ENCODE results near the gene ANKLE1. TPM values are rescaled to one million over a fixed set of nuclear protein-coding genes. Genes with fewer than 3 reads are reported as not detected.

Gene ANKLE1, protein sequence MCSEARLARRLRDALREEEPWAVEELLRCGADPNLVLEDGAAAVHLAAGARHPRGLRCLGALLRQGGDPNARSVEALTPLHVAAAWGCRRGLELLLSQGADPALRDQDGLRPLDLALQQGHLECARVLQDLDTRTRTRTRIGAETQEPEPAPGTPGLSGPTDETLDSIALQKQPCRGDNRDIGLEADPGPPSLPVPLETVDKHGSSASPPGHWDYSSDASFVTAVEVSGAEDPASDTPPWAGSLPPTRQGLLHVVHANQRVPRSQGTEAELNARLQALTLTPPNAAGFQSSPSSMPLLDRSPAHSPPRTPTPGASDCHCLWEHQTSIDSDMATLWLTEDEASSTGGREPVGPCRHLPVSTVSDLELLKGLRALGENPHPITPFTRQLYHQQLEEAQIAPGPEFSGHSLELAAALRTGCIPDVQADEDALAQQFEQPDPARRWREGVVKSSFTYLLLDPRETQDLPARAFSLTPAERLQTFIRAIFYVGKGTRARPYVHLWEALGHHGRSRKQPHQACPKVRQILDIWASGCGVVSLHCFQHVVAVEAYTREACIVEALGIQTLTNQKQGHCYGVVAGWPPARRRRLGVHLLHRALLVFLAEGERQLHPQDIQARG
- 0.26 TPM in 1 of 2 replicates, not detected in the other for total RNA-seq

DNA sequence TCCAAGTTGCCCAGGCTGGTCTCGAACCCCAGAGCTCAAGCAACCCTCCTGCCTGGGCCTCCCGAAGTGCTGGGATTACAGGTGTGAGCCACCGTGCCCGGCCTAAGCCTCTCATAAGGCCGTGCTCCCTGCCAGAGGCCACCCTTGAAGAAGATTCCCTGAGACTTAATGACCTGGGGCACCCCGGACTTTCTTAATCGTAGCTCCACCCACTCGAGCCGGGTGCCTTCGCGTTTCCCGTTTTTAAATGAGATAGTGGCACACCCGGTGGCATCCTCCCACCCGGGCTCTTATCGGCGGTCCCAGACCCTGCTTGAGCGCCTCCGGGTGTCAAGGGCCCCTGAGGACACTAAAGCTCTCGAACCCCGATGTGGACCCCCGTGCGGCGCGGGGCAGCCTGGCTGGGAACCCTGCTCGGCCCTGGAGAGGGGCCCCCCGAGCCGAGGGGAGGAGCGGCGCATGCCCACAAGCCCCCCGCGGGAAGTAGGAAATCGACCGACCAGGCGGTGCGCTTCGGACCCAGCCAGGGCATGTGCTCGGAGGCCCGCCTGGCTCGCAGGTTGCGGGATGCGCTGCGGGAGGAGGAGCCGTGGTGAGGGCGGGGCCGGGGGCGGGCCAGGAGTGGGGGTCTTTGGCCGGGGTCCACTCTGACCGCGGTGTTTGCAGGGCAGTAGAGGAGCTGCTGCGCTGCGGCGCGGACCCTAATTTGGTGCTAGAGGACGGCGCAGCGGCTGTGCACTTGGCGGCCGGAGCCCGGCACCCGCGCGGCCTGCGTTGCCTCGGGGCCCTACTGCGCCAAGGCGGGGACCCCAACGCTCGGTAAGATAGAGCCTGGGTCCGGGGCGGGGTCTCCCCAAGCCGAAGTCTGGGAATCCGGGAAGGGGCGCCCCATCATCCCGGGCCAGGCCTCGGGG is at the start of gene ANKLE1:
Gene ANKLE1 (plus strand): TSS at position 511 of the 914 bp plus-strand sequence. CDS start 20 bp downstream, at position 531.

DNA sequence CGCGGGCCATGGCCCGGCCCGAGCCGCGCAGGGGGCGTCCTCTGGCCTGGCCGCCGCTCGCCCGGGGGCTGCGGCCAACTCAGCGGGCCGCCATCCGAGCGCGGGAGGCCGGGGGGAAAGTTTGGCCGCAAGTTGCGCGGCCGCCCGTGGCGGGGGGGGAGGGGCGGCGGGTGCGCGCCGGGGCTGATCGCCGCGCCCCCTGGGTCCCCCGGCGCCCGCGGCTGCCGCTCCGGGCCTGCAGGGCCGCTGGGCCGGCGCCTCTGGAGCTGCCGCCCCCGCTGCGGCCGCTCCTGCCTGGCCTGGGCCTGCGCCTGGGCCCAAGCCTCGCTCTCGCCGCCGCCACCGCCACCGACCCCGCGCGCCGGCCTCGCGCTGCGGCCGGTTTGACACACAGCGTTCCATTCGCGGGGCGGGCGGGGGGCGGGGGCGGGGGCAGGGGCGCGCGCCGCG is 36.1 kb upstream of the ANKLE1 start, which contains the start of gene NR2F6:
Gene NR2F6 (minus strand): TSS at position 385 of the 450 bp plus-strand sequence. CDS start 699 bp downstream, outside the sequence.

DNA sequence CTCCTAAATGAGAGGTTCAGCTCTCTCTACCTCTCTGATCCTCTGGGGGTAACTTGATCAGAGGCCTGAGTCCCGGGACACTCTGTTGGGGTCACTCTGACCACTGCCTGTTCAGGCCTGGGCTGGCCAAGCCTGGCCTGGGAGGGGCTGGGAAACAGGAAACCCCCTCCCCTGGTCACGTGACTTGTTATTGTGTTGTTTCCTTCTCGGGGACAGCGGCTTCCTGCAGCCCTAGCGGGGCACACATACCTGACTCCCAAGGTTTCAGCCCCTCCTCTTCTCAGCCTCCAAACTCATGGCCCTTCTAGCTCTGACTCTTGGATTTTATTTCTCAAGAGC is 17.1 kb upstream of the ANKLE1 start, which contains the start of gene USHBP1:
Gene USHBP1 (minus strand): TSS at position 105 of the 339 bp plus-strand sequence. CDS start 446 bp downstream, outside the sequence.

DNA sequence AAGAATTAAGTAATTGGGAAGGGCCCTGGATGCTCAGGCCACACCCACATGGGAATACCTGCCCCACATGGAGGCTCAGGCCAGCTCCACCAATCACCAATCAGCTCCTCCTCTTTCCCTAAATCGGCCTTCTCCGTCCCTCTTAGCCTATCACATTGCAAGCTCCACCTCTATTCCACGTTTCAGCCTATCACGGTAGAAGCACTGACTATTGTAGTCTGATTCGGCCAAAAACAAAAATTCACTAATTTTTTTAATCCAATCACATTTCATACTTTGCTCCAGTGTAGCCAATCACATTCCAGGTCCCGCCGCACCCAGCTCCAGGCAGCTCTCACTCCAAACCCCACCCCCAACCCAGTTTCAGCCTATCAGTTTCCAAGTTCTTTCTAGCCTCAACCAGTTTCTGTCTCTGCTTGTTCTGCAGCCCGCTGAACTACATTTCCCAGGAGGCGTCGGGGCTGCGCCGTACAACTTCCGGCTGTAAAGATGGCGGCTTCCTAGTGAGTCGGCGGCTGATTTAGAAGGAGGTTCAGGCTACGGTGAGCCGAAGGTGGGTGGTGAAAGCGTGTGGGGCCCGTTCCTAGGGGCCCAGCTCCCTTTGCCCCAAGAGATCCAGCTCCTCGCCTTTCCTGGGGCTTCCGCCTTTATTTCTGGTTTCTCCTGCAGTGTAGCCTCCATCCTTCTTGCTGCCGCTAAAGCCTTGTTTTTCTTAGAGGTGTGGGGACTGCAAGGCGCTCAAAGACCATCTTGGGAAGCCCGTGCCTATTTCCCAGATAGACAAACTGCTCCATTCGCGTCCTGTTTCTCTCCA is 14.5 kb upstream of the ANKLE1 start, which contains the start of gene BABAM1:
Gene BABAM1 (plus strand): TSS at position 469 of the 814 bp plus-strand sequence. CDS start 1,364 bp downstream, outside the sequence.

DNA sequence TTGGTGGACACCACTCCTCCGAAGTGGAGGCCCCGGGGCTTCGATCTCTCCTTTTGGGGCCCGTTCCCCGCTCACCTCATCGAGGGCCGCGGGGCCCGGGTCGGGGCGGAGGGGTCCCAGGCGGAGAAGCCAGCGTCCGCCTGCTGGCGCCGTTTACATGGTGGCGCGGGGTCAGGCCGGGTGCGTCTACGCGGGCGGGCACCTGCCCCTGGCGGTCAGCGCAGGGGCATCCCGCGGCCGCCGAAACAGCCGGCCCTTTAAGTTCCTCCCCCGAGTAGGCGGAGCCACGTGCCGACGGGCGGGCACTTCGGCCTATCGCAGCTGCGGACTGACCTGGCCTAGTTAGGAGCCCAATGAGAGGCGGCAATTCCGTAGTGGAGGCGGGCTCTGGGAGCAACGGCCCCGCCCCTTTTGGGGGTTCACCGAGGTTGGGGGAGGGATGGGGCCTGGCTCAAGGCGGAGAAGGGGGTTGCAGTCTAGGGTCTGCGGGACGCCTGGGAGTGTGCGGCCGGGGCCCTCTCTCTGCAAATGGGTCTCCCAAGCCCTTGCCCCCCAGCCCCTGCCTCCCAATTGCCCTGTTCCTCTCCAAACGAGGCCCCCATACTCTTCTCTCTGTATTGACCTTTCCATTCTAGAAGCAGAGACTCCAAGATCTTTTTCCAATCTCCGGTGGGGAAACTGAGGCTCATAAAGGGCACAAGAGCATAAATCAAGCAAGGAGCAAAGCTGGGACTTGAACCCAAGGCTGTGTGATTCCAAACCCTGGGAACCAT is 21.7 kb downstream of the ANKLE1 start, which contains the start of gene ABHD8:
Gene ABHD8 (minus strand): TSS at position 259 of the 773 bp plus-strand sequence. CDS start 1,809 bp downstream, outside the sequence.

DNA sequence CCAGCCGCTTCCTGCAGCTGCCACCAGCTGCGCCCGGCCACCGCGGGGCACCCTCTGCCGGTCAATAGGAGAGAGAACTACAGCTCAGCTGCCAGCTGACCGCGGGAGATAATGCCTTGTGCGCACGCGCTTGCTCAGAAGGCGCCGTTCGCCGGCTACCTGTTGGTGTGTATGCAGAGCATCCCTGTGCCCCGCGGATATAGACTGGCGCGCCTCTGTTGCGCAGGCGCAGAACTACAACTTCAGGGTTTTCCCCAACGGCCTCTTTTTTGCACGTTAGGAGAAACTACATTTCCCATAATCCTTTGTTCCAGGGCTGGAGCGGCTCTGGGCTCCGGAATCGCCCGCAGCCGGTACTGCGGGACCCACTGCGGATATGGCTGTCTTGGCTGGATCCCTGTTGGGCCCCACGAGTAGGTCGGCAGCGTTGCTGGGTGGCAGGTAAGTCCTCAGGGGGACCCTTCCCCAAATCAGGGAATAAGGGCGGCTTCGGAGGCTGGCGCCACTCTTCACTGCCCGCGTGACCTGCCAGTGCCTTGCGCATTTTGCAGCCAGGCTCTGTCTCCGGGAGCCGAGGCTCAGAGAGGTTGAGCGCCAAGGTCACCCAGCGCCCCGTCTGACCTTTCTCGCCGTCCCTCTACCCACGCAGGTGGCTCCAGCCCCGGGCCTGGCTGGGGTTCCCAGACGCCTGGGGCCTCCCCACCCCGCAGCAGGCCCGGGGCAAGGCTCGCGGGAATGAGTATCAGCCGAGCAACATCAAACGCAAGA is 24.0 kb downstream of the ANKLE1 start, which contains the start of gene MRPL34:
Gene MRPL34 (plus strand): TSS at position 356 of the 768 bp plus-strand sequence. CDS start 21 bp downstream, at position 377.

DNA sequence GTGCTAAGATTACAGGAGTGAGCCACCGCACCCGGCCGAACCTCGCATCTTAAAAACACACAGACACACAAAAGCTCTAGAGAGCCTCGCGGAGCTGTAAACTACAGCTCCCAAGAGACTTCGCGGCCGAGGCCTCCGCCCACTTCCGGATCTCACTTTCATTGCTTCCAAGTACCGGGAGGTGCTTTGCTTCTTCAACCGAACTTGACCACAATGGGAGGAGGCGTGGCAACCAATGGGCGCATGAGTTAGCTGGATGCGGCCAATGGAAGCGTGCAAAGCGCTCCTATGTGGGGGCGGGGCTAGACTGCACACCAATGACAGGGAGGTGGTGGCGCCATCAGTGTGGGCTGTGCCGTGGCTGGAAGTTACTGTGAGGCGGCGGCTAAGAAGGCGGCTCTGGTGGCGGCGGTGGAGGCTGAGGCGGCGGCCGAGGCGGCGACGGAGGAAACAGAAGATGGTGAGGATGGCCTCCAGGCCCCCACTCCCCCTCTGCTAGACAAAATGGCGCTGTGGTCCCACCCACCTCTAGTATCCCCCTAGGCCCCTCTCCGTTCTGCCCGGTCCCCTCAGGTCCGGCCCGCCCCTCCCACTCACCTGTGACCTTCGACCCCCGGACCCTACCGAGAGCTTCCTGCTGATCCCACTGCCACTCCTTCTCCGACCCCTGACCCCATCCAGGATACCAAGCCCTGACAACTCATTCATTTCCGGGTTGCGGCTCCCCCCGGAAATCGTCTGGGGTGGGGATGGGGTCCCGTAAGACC is 27.7 kb downstream of the ANKLE1 start, which contains the start of gene DDA1:
Gene DDA1 (plus strand): TSS at position 366 of the 767 bp plus-strand sequence. CDS start 92 bp downstream, at position 458.

DNA sequence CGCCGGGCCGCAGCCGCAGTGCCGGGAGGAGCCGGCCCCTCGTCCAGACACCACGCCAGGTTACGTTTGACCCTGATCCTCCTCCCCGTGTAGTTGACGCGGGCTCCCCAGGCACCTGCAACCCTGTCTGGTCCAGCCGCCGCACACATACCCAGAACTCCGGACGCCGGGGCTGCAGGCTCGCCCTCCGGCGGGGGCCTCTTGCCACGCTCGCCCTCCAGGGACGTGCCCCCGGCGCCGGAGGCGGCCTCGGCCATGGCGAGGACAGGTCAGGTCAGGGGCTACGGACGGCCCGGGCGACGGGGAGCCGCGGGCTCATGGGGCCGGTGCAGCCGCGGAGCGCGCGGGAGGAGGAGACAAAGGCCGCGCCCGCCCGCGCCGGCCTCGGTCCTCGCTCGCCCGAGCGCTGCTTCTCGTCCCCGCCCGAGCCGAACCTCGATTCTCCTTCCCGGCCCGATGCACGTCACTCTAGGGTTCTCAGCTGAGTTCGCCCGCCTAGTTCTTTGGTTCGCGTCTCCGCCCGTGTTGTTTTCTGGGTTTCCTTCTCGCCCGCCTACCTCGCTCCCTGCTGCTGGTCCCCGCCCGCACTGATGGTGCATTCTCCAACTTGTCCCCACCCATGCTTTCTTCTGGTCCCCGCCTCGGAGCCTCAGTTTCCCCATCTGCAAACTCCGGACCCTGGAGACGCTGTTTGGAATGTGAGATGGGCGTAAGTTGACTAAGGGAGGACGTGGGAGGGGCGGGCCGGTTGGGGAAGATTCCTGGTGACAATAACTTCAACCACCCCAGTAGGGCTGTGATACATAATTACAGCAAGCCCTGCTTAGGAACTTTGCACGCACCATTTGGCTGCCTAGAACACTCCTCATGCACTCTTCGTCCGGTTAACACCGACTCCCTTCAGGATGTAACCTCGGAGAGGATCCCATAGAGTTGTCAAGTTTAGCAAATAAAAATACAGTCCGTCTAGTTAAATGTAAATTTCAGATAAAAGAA is 53.0 kb downstream of the ANKLE1 start, which contains the start of gene ANO8:
Gene ANO8 (minus strand): TSS at position 442 of the 996 bp plus-strand sequence. CDS start 185 bp downstream, at position 257.

Other genes with a start within 250 kb of the ANKLE1 start
- 2.4 and 3.1 TPM in 2 replicates for gene HAUS8, start 206.4 kb upstream of the ANKLE1 start, total RNA-seq
- gene MYO9B, start 206.1 kb upstream of the ANKLE1 start, total RNA-seq, result 59.7 and 72.8 TPM in 2 replicates
- 20.3 and 22.7 TPM in 2 replicates for gene USE1, start 66.5 kb upstream of the ANKLE1 start, total RNA-seq
- gene OCEL1, start 55.7 kb upstream of the ANKLE1 start, total RNA-seq, result 3.7 and 4.1 TPM in 2 replicates
- gene NR2F6, start 36.0 kb upstream of the ANKLE1 start, total RNA-seq, result 20.8 and 27.7 TPM in 2 replicates
- not detected in 2 replicates for gene USHBP1, start 17.2 kb upstream of the ANKLE1 start, total RNA-seq
- gene BABAM1, start 14.5 kb upstream of the ANKLE1 start, total RNA-seq, result 59.5 and 63.5 TPM in 2 replicates
- gene ABHD8, start 21.5 kb downstream of the ANKLE1 start, total RNA-seq, result 9.0 and 10.5 TPM in 2 replicates
- 19.7 and 23.7 TPM in 2 replicates for gene MRPL34, start 24.0 kb downstream of the ANKLE1 start, total RNA-seq
- 11.8 and 22.7 TPM in 2 replicates for gene DDA1, start 27.7 kb downstream of the ANKLE1 start, total RNA-seq
- 2.6 and 3.5 TPM in 2 replicates for gene ANO8, start 53.0 kb downstream of the ANKLE1 start, total RNA-seq
- 4.8 and 9.4 TPM in 2 replicates for gene GTPBP3, start 55.7 kb downstream of the ANKLE1 start, total RNA-seq
- not detected in 2 replicates for gene PLVAP, start 95.4 kb downstream of the ANKLE1 start, total RNA-seq
- gene CCDC194, start 112.3 kb downstream of the ANKLE1 start, total RNA-seq, result 0.22 TPM in 1 of 2 replicates, not detected in the other
- gene BST2, start 123.7 kb downstream of the ANKLE1 start, total RNA-seq, result 0.65 and 1.2 TPM in 2 replicates
- gene MVB12A, start 138.1 kb downstream of the ANKLE1 start, total RNA-seq, result 24.5 and 42.3 TPM in 2 replicates
- 0.22 TPM in 1 of 2 replicates, not detected in the other for gene TMEM221, start 166.8 kb downstream of the ANKLE1 start, total RNA-seq
- not detected in 2 replicates for gene NXNL1, start 179.0 kb downstream of the ANKLE1 start, total RNA-seq
- gene SLC27A1, start 188.6 kb downstream of the ANKLE1 start, total RNA-seq, result 12.0 and 13.5 TPM in 2 replicates
- 52.5 and 55.2 TPM in 2 replicates for gene PGLS, start 229.7 kb downstream of the ANKLE1 start, total RNA-seq

All from articular chondrocyte of knee joint (primary cell).